Measurements from ENCODE around the gene ATP5F1B. TPM values are rescaled to one million over a fixed set of nuclear protein-coding genes. Genes with fewer than 3 reads are reported as not detected.
A peak's percentile ranks its signal among the peaks of the same experiment; 100 is the strongest.

ATP5F1B gene
- total and polyA plus RNA-seq, 9 of the 15 experiments (the other 6 are each of a cell fraction or from before 2014, with no cell fraction given), result 908 to 3,125 (median 1,482) TPM

DNA sequence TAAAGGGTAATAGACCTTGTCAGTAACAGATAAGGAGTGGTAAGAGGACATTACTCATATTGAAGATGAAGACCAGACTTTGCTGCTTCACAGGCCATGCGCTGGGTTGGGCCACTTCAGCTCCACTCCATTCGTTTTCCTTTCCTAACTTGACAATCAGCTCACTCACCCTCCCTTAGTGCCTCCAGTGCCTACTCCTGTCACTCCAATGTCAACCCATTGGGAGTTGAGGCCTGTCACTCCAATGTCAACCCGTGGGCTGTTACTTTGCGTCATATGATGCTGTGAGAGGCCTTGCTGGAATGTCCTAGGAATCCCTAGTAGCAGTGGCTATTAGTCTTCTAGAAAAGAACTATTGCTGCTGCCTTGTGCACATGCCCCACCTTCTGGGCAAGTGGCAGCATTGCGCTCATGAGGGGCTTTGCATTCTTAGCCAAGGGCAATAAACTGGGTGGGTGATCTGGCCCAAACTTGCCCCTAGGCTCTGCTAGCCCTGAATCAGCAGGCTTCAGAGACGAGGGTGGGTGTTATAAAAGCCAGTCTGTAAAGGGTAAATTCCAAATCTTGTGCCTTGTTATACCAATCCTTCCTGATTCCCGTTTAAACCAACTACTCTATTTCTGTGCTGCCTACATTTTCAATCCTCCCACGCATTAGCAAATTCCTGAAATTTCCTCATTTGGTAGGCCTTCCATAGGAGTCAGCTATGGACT is 51.7 kb downstream of the ATP5F1B start (continued):
- TF ChIP-seq, protein P1, sequence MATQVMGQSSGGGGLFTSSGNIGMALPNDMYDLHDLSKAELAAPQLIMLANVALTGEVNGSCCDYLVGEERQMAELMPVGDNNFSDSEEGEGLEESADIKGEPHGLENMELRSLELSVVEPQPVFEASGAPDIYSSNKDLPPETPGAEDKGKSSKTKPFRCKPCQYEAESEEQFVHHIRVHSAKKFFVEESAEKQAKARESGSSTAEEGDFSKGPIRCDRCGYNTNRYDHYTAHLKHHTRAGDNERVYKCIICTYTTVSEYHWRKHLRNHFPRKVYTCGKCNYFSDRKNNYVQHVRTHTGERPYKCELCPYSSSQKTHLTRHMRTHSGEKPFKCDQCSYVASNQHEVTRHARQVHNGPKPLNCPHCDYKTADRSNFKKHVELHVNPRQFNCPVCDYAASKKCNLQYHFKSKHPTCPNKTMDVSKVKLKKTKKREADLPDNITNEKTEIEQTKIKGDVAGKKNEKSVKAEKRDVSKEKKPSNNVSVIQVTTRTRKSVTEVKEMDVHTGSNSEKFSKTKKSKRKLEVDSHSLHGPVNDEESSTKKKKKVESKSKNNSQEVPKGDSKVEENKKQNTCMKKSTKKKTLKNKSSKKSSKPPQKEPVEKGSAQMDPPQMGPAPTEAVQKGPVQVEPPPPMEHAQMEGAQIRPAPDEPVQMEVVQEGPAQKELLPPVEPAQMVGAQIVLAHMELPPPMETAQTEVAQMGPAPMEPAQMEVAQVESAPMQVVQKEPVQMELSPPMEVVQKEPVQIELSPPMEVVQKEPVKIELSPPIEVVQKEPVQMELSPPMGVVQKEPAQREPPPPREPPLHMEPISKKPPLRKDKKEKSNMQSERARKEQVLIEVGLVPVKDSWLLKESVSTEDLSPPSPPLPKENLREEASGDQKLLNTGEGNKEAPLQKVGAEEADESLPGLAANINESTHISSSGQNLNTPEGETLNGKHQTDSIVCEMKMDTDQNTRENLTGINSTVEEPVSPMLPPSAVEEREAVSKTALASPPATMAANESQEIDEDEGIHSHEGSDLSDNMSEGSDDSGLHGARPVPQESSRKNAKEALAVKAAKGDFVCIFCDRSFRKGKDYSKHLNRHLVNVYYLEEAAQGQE (IDR thresholded peaks at IDR 0.05; ENCODE audit: borderline replicate concordance), result peak; percentile 60; the same call in 1 of the 2 replicates
- TF ChIP-seq, protein P1 (CRISPR knock-in tag; IDR thresholded peaks at IDR 0.05; ENCODE audit: low read depth), result no peak
- TF ChIP-seq ZNF318 (IDR thresholded peaks at IDR 0.05; ENCODE audit: borderline replicate concordance in 1 of 2, low read depth in 1 of 2) (no peak), ZNF778 (CRISPR knock-in tag; IDR thresholded peaks at IDR 0.05) (no peak), MNT (conservative IDR thresholded peaks at IDR 0.05) (0 out of 4 replicates have a peak, but pooled peaks of 1 of the 2 experiments have one; percentile 14), CEBPB (tag; IDR thresholded peaks at IDR 0.05) (no peak), CREB1 (IDR thresholded peaks at IDR 0.05) (no peak), CREB1 (CRISPR knock-in tag; IDR thresholded peaks at IDR 0.05) (0 out of 2 replicates have a peak, but pooled peaks have one; percentile 29), ADNP (tag; IDR thresholded peaks at IDR 0.05) (no peak)
